WTC11 (cell line): Measurements from ENCODE around the gene RIC8B. TPM values are rescaled to one million over a fixed set of nuclear protein-coding genes. Genes with fewer than 3 reads are reported as not detected.

Source experiments
- ATAC-seq: fragments of 200-7000 bp; cut with Tn5 transposase; 2 replicates; pipeline ENCODE4 v1.10.0; 2021; ENCODE audit warnings: mild to moderate bottlenecking, moderate library complexity
- CTCF ChIA-PET: fragments of 300-600 bp; sonication (Branson Sonifier 250); formaldehyde crosslinking; loops from one replicate; lab custom pipeline; 2021; ENCODE audit warnings: antibody characterized with exemption; lab: Charles Lee
- POLR2A ChIA-PET: fragments of 350-600 bp; sonication (Branson Sonifier 250); formaldehyde crosslinking; loops from one replicate; lab custom pipeline; 2021; ENCODE audit warnings: antibody characterized with exemption; lab: Charles Lee
- DNase-seq: peaks from one replicate; pipeline ENCODE4 v3.0.0; 2021; ENCODE audit warnings: low spot score
- H3K27ac Mint-ChIP-seq: 2 replicates; pipeline ENCODE4 v1.8.0; 2021; ENCODE audit warnings: mixed read lengths
- H3K27me3 Mint-ChIP-seq: 2 replicates; pipeline ENCODE4 v1.8.0; 2021; ENCODE audit warnings: low read depth, mild to moderate bottlenecking, moderate library complexity, mixed read lengths
- H3K36me3 Mint-ChIP-seq: 2 replicates; pipeline ENCODE4 v1.8.0; 2021; ENCODE audit warnings: mixed read lengths
- H3K4me1 Mint-ChIP-seq: 2 replicates; pipeline ENCODE4 v1.8.0; 2022; ENCODE audit warnings: mixed read lengths
- H3K4me3 Mint-ChIP-seq: 2 replicates; pipeline ENCODE4 v1.8.0; 2021; ENCODE audit warnings: mild to moderate bottlenecking, moderate library complexity, mixed read lengths
- H3K9me3 Mint-ChIP-seq: 2 replicates; pipeline ENCODE4 v1.8.0; 2021; ENCODE audit warnings: mixed read lengths
- CDX4 ChIP-seq: fragments of 250-450 bp; sonication (Bioruptor Pico); IDR thresholded peaks from 2 replicates; pipeline ENCODE4 v1.9.0; 2021; ENCODE audit warnings: moderate library complexity, mild to moderate bottlenecking, inconsistent platforms, borderline replicate concordance
- FOXK1 ChIP-seq: sonication (generic); formaldehyde crosslinking; IDR thresholded peaks from 2 replicates; pipeline ENCODE4 v1.8.0; 2022; ENCODE audit warnings: mild to moderate bottlenecking, moderate library complexity, missing genetic modification reagents
- GRHL2 ChIP-seq: fragments of 250-450 bp; sonication (Bioruptor Pico); IDR thresholded peaks from 2 replicates; pipeline ENCODE4 v1.8.0; 2022; ENCODE audit warnings: mild to moderate bottlenecking, moderate library complexity; ENCODE audit not compliant: insufficient replicate concordance, severe bottlenecking
- IRF1 ChIP-seq: sonication (generic); formaldehyde crosslinking; IDR thresholded peaks from 2 replicates; pipeline ENCODE4 v1.8.0; 2023; ENCODE audit warnings: missing genetic modification reagents
- JAZF1 ChIP-seq: fragments of 250-450 bp; sonication (Bioruptor Pico); IDR thresholded peaks from 2 replicates; pipeline ENCODE4 v1.9.0; 2021; ENCODE audit warnings: moderate library complexity, mild to moderate bottlenecking, inconsistent platforms
- JUN ChIP-seq: sonication (generic); formaldehyde crosslinking; IDR thresholded peaks from 2 replicates; pipeline ENCODE4 v1.8.0; 2023; ENCODE audit warnings: mild to moderate bottlenecking, missing genetic modification reagents
- MXD4 ChIP-seq: fragments of 250-450 bp; sonication (Bioruptor Pico); IDR thresholded peaks from 2 replicates; pipeline ENCODE4 v1.8.0; 2021; ENCODE audit warnings: mild to moderate bottlenecking, moderate library complexity, borderline replicate concordance
- PRDM15 ChIP-seq: sonication (generic); formaldehyde crosslinking; IDR thresholded peaks from 2 replicates; pipeline ENCODE4 v1.8.0; 2022; ENCODE audit warnings: missing genetic modification reagents
- PREB ChIP-seq: sonication (generic); formaldehyde crosslinking; IDR thresholded peaks from 2 replicates; pipeline ENCODE4 v1.8.1; 2022; ENCODE audit warnings: mild to moderate bottlenecking, missing genetic modification reagents, moderate library complexity, borderline replicate concordance
- RORB ChIP-seq: fragments of 250-450 bp; sonication (Bioruptor Pico); IDR thresholded peaks from 2 replicates; pipeline ENCODE4 v1.9.0; 2021; ENCODE audit warnings: mild to moderate bottlenecking
- ZNF281 ChIP-seq: sonication (generic); formaldehyde crosslinking; IDR thresholded peaks from 2 replicates; pipeline ENCODE4 v1.8.0; 2023; ENCODE audit warnings: mild to moderate bottlenecking, missing genetic modification reagents
- ZNF317 ChIP-seq: sonication (generic); formaldehyde crosslinking; IDR thresholded peaks from 2 replicates; pipeline ENCODE4 v1.8.1; 2023; ENCODE audit warnings: low read depth, mild to moderate bottlenecking, moderate library complexity, missing genetic modification reagents, borderline replicate concordance
- ZNF396 ChIP-seq: fragments of 250-450 bp; sonication (Bioruptor Pico); IDR thresholded peaks from 2 replicates; pipeline ENCODE4 v1.8.0; 2021; ENCODE audit warnings: mild to moderate bottlenecking, moderate library complexity, borderline replicate concordance
- ZNF532 ChIP-seq: fragments of 250-450 bp; sonication (Bioruptor Pico); IDR thresholded peaks from 2 replicates; pipeline ENCODE4 v1.9.0; 2021; ENCODE audit warnings: mild to moderate bottlenecking, borderline replicate concordance
- ZNF671 ChIP-seq: fragments of 250-450 bp; sonication (Bioruptor Pico); IDR thresholded peaks from 2 replicates; pipeline ENCODE4 v1.8.0; 2021; ENCODE audit warnings: mild to moderate bottlenecking
- total RNA-seq: library from RNA; stranded (reverse); gene quantifications from 3 replicates; pipeline ENCODE4 v1.2.3, GENCODE V29; 2021

Gene RIC8B
- total RNA-seq, 1 experiment from 2014 or later, result 20.2 TPM

- TF ChIP-seq FOXK1 (CRISPR knock-in tag) (no peak), ZNF281 (CRISPR knock-in tag) (no peak)
These were observed 71.4 kb downstream of the RIC8B start (continued) for GRCh38 chr12:106845902-106846301.

- TF ChIP-seq IRF1 (CRISPR knock-in tag) (no peak), PRDM15 (CRISPR knock-in tag) (no peak), FOXK1 (CRISPR knock-in tag) (no peak), JUN (CRISPR knock-in tag) (no peak), GRHL2 (no peak), MXD4 (no peak), JAZF1 (CRISPR knock-in tag) (no peak), ZNF317 (CRISPR knock-in tag) (no peak), ZNF671 (no peak), CDX4 (no peak), RORB (no peak), ZNF532 (CRISPR knock-in tag) (no peak), PREB (CRISPR knock-in tag) (no peak), ZNF396 (no peak)
- Mint-ChIP-seq H3K27me3 (no peaks in the 10 kb centered on the region), H3K4me1 (no peaks in the 10 kb centered on the region), H3K4me3 (no peak overlapping the region), H3K27ac (no peak overlapping the region), H3K9me3 (peaks cover 8% of the 10 kb centered on the region), H3K36me3 (peaks cover 19% of the 10 kb centered on the region)
- ATAC-seq (no peak), DNase-seq (no peak)
- CTCF ChIA-PET, result no interaction called here
- POLR2A ChIA-PET, result no interaction called here
These were observed 73.4 kb downstream of the RIC8B start for GRCh38 chr12:106847861-106848260.
